Panc1 (cell line): ENCODE measurements around the gene STK31. TPM values are rescaled to one million over a fixed set of nuclear protein-coding genes. Genes with fewer than 3 reads are reported as not detected.

Experiments used
- ATAC-seq: fragments of 200-7000 bp; cut with Tn5 transposase; 2 replicates; pipeline ENCODE4 v1.9.1; 2020; ENCODE audit warnings: mild to moderate bottlenecking, moderate library complexity
- BruUV-seq: library from RNA; stranded (reverse); fragments of 400-500 nt; replicated peaks from 2 replicates; lab custom pipeline; 2021; lab: Mats Ljungman, UMichigan
- CTCF ChIA-PET: fragments of 300-600 bp; sonication (Branson Sonifier 250); formaldehyde crosslinking; loops from one replicate; lab custom pipeline; 2022; ENCODE audit warnings: antibody characterized with exemption; lab: Charles Lee
- POLR2A ChIA-PET: fragments of 300-600 bp; sonication (Branson Sonifier 250); formaldehyde crosslinking; loops from one replicate; lab custom pipeline; 2022; ENCODE audit warnings: antibody characterized with exemption; lab: Charles Lee
- DNase-seq: peaks from one replicate; pipeline ENCODE4 v3.0.0-alpha.2; 2010; ENCODE audit warnings: low read depth, low spot score
- H3K27ac ChIP-seq: 2 replicates; pipeline ENCODE4 v1.5.1; 2011; ENCODE audit warnings: mild to moderate bottlenecking, low read length, inconsistent platforms
- H3K27me3 ChIP-seq: fragments of 200-500 bp; sonication (Bioruptor generic); 2 replicates; pipeline ENCODE4 v1.6.0; 2014; ENCODE audit warnings: low read length, inconsistent platforms; ENCODE audit not compliant: control insufficient read depth, insufficient read depth
- H3K36me3 ChIP-seq: fragments of 200-500 bp; sonication (Bioruptor generic); 2 replicates; pipeline ENCODE4 v1.5.1; 2014; ENCODE audit warnings: inconsistent platforms, mild to moderate bottlenecking, low read length, moderate library complexity; ENCODE audit not compliant: control insufficient read depth, insufficient read depth
- H3K4me1 ChIP-seq: 2 replicates; pipeline ENCODE4 v1.5.1; 2011; ENCODE audit warnings: inconsistent platforms, mild to moderate bottlenecking, low read length, moderate library complexity; ENCODE audit not compliant: control insufficient read depth, insufficient read depth
- H3K4me3 ChIP-seq, 2 experiments: 2 replicates each; pipeline ENCODE4 v1.5.1; 2011 to 2012; ENCODE audit warnings: low read depth in 2 of 2, low read length in 2 of 2, mild to moderate bottlenecking in 2 of 2, inconsistent platforms in 1 of 2, moderate library complexity in 1 of 2
- H3K9me3 ChIP-seq: fragments of 200-500 bp; sonication (Bioruptor generic); 2 replicates; pipeline ENCODE4 v1.5.1; 2014; ENCODE audit warnings: low read depth, mild to moderate bottlenecking, inconsistent platforms, low read length, moderate library complexity; ENCODE audit not compliant: control insufficient read depth, insufficient read depth
- POLR2AphosphoS5 ChIP-seq: IDR thresholded peaks from 2 replicates; pipeline ENCODE4 v1.6.1; 2012; ENCODE audit warnings: mild to moderate bottlenecking, low read depth, low read length, moderate library complexity
- SIN3A ChIP-seq: IDR thresholded peaks from 2 replicates; pipeline ENCODE4 v1.6.1; 2012; ENCODE audit warnings: low read depth, mild to moderate bottlenecking, low read length, moderate library complexity, borderline replicate concordance; ENCODE audit not compliant: insufficient read depth
- TCF7L2 ChIP-seq: IDR thresholded peaks from 2 replicates; pipeline ENCODE4 v1.6.1; 2011; ENCODE audit warnings: mild to moderate bottlenecking, low read depth, low read length, inconsistent platforms
- in situ Hi-C: cut with HindIII; loops from 2 replicates; pipeline ENCODE4 v1.10.0; 2016; ENCODE audit warnings: low sequenced_read_pairs, low pct_unique_long_range_greater_than_20kb
- intact Hi-C: fragments of 100-400 bp; cut with micrococcal nuclease; formaldehyde crosslinking; loops from one replicate; pipeline ENCODE4 v1.10.0; 2022; ENCODE audit not compliant: unreplicated experiment
- total RNA-seq: library from RNA; stranded (reverse); gene quantifications from one replicate; pipeline ENCODE4 v1.2.1, GENCODE V29; 2021; ENCODE audit not compliant: unreplicated experiment
- TF ChIP-seq, protein P1 (sequence below): fragments of 450-650 bp; IDR thresholded peaks from 2 replicates; pipeline ENCODE4 v1.5.1; 2017; ENCODE audit warnings: mild to moderate bottlenecking
- TF ChIP-seq, protein P2 (sequence below), 2 experiments: IDR thresholded peaks; 2 replicates each; pipeline ENCODE4 v1.6.1; 2011 to 2012; ENCODE audit warnings: low read depth in 2 of 2, control low read depth in 1 of 2, low read length in 1 of 2, mild to moderate bottlenecking in 1 of 2, moderate library complexity in 1 of 2; ENCODE audit not compliant: insufficient read depth in 1 of 2

The STK31 gene
- total RNA-seq, 1 experiment from 2014 or later, result 1.0 TPM

DNA sequence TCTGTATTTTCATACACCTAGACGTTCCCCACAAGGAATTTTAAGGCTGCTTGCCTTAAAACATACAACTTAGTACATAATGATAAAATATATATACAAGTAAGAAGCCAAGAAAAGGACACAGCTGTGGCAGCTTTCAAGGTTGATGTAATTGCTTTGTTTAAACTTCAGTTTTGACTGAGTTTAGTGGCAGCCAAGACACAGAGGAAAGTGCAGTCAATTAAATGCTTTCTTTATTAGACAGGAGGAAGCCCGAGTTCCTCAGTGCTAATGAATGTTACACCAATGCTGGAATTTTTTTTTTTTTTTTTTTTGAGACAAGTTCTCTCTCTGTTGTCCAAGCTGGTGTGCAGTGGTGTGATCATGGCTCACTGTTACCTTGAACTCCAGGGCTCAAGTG is 11.2 kb upstream of the STK31 start:
- no peak for ATAC-seq
- no peak for DNase-seq
- Histone ChIP-seq H3K9me3 (no peaks in the 10 kb centered on the region), H3K36me3 (no peaks in the 10 kb centered on the region), H3K27ac (no peak overlapping the region), H3K27me3 (no peaks in the 10 kb centered on the region), H3K4me1 (no peaks in the 10 kb centered on the region), H3K4me3 (no peak overlapping the region)
- POLR2A ChIA-PET, result no interaction called here
- BruUV-seq, result no TSS peak
- in situ Hi-C loops, result no loop called here
- intact Hi-C loops, result loop anchor here (5.0 kb wide), 1 partner anchor 127 kb away; no protein-coding TSS in a partner anchor
- TF ChIP-seq POLR2AphosphoS5 (no peak), TCF7L2 (no peak), SIN3A (no peak)
- TF ChIP-seq, protein P1, sequence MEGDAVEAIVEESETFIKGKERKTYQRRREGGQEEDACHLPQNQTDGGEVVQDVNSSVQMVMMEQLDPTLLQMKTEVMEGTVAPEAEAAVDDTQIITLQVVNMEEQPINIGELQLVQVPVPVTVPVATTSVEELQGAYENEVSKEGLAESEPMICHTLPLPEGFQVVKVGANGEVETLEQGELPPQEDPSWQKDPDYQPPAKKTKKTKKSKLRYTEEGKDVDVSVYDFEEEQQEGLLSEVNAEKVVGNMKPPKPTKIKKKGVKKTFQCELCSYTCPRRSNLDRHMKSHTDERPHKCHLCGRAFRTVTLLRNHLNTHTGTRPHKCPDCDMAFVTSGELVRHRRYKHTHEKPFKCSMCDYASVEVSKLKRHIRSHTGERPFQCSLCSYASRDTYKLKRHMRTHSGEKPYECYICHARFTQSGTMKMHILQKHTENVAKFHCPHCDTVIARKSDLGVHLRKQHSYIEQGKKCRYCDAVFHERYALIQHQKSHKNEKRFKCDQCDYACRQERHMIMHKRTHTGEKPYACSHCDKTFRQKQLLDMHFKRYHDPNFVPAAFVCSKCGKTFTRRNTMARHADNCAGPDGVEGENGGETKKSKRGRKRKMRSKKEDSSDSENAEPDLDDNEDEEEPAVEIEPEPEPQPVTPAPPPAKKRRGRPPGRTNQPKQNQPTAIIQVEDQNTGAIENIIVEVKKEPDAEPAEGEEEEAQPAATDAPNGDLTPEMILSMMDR, result no peak
- TF ChIP-seq, protein P2, sequence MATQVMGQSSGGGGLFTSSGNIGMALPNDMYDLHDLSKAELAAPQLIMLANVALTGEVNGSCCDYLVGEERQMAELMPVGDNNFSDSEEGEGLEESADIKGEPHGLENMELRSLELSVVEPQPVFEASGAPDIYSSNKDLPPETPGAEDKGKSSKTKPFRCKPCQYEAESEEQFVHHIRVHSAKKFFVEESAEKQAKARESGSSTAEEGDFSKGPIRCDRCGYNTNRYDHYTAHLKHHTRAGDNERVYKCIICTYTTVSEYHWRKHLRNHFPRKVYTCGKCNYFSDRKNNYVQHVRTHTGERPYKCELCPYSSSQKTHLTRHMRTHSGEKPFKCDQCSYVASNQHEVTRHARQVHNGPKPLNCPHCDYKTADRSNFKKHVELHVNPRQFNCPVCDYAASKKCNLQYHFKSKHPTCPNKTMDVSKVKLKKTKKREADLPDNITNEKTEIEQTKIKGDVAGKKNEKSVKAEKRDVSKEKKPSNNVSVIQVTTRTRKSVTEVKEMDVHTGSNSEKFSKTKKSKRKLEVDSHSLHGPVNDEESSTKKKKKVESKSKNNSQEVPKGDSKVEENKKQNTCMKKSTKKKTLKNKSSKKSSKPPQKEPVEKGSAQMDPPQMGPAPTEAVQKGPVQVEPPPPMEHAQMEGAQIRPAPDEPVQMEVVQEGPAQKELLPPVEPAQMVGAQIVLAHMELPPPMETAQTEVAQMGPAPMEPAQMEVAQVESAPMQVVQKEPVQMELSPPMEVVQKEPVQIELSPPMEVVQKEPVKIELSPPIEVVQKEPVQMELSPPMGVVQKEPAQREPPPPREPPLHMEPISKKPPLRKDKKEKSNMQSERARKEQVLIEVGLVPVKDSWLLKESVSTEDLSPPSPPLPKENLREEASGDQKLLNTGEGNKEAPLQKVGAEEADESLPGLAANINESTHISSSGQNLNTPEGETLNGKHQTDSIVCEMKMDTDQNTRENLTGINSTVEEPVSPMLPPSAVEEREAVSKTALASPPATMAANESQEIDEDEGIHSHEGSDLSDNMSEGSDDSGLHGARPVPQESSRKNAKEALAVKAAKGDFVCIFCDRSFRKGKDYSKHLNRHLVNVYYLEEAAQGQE (IDR thresholded peaks at IDR 0.05; ENCODE audit: insufficient read depth in 1 of 2, low read depth in 2 of 2, low read length in 1 of 2), result no peak
- CTCF ChIA-PET, result interaction anchor here (0.6 kb wide), 2 partner anchors 25 to 184 kb away, joined by 3 to 4 read pairs; no protein-coding TSS in a partner anchor

DNA sequence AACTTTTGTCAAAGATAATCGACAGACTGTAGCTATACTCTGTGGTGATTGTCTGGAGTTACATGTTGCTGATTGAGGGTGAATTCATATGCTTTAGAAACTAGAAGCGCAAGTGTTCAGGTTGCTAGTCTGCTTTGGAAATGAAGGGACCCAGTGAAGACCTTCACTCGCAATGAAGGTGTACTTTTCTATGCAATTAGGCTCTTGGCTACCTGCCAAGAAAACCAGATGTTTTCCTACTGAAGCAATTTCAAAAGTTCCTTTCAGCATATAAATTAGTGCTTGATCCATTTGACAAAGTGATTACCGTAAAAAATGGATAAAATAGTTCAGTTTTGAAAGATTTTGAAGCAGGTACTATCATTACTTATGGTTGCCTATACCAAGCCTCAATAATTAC is 10.0 kb upstream of the STK31 start:
- Histone ChIP-seq H3K9me3 (no peaks in the 10 kb centered on the region), H3K4me3 (no peak overlapping the region), H3K36me3 (no peaks in the 10 kb centered on the region), H3K27me3 (no peaks in the 10 kb centered on the region), H3K27ac (no peak overlapping the region), H3K4me1 (no peaks in the 10 kb centered on the region)
- ATAC-seq (no peak), DNase-seq (no peak)
- no TSS peak for BruUV-seq
- CTCF ChIA-PET, result no interaction called here
- POLR2A ChIA-PET, result no interaction called here
- intact Hi-C loops (no loop called here), in situ Hi-C loops (no loop called here)
- TF ChIP-seq SIN3A, result no peak
- TF ChIP-seq, protein P1, result no peak
- no peak for TF ChIP-seq TCF7L2
- TF ChIP-seq, protein P2 (IDR thresholded peaks at IDR 0.05; ENCODE audit: insufficient read depth in 1 of 2, low read depth in 2 of 2, low read length in 1 of 2), result no peak
